Activated CD8-positive, alpha-beta T cell treated with anti-CD3 and anti-CD28 coated beads for 36 hours (primary cell): Measurements from ENCODE around the gene KRT73. TPM values are rescaled to one million over a fixed set of nuclear protein-coding genes. Genes with fewer than 3 reads are reported as not detected.

Experiments used
- ATAC-seq: fragments of 200-7000 bp; cut with Tn5 transposase; one replicate; pipeline ENCODE4 v1.10.0; 2021; ENCODE audit warnings: mild to moderate bottlenecking, moderate library complexity
- CTCF ChIA-PET: fragments of 350-600 bp; sonication (Branson Sonifier 250); formaldehyde crosslinking; loops from one replicate; lab custom pipeline; 2021; ENCODE audit warnings: antibody characterized with exemption; lab: Charles Lee
- POLR2A ChIA-PET: fragments of 350-600 bp; sonication (Branson Sonifier 250); formaldehyde crosslinking; loops from one replicate; lab custom pipeline; 2021; ENCODE audit warnings: antibody characterized with exemption; lab: Charles Lee
- DNase-seq: peaks from one replicate; pipeline ENCODE4 v3.0.0-alpha.2; 2020
- H3K27ac Mint-ChIP-seq: one replicate; pipeline ENCODE4 v1.8.0; 2021; ENCODE audit warnings: mild to moderate bottlenecking, mixed read lengths
- H3K27me3 Mint-ChIP-seq: one replicate; pipeline ENCODE4 v1.8.0; 2021; ENCODE audit warnings: mixed read lengths
- H3K36me3 Mint-ChIP-seq: one replicate; pipeline ENCODE4 v1.8.0; 2021; ENCODE audit warnings: low read depth, mixed read lengths
- H3K4me1 Mint-ChIP-seq: one replicate; pipeline ENCODE4 v1.8.0; 2021; ENCODE audit warnings: low read depth, mixed read lengths
- H3K4me3 Mint-ChIP-seq: one replicate; pipeline ENCODE4 v1.8.0; 2021; ENCODE audit warnings: mild to moderate bottlenecking, moderate library complexity, mixed read lengths
- H3K9me3 Mint-ChIP-seq: one replicate; pipeline ENCODE4 v1.8.0; 2021; ENCODE audit warnings: mixed read lengths
- CTCF ChIP-seq: fragments of 200-600 bp; IDR thresholded peaks from one replicate; pipeline ENCODE4 v1.8.0; 2022; ENCODE audit warnings: antibody characterized with exemption, mild to moderate bottlenecking
- intact Hi-C: fragments of 100-400 bp; cut with micrococcal nuclease; formaldehyde crosslinking; loops from one replicate; pipeline ENCODE4 v1.10.0; 2022
- total RNA-seq, 2 experiments: library from RNA; stranded (reverse); gene quantifications; one replicate each; pipeline ENCODE4 v1.2.3, GENCODE V29; 2021

Gene KRT73
- total RNA-seq, 2 experiments from 2014 or later: 0.20 TPM; not detected in 1

GRCh38 chr12:52577316-52577715 lies 41.0 kb downstream of the KRT73 start:
- H3K4me3 Mint-ChIP-seq: no peak overlapping the region
- no peak for ATAC-seq
- ChIA-PET POLR2A (interaction anchor here (1.4 kb wide), 1 partner anchor 283 kb away, joined by 3 read pairs; no protein-coding TSS in a partner anchor), CTCF (interaction anchor here (0.7 to 17.8 kb wide), 2 partner anchors 8 to 300 kb away, joined by 3 to 325 read pairs; no protein-coding TSS in a partner anchor)
- H3K36me3 Mint-ChIP-seq: no peaks in the 10 kb centered on the region
- no peak overlapping the region for H3K27ac Mint-ChIP-seq
- peaks cover 6% of the 10 kb centered on the region for H3K27me3 Mint-ChIP-seq
- peaks cover 4% of the 10 kb centered on the region for H3K4me1 Mint-ChIP-seq
- no peak for TF ChIP-seq CTCF
- intact Hi-C loops: no loop called here
- no peaks in the 10 kb centered on the region for H3K9me3 Mint-ChIP-seq
- no peak for DNase-seq

- Mint-ChIP-seq H3K9me3 (no peaks in the 10 kb centered on the region), H3K27ac (no peak overlapping the region), H3K4me1 (peaks cover 4% of the 10 kb centered on the region), H3K36me3 (no peaks in the 10 kb centered on the region), H3K4me3 (no peak overlapping the region), H3K27me3 (peaks cover 6% of the 10 kb centered on the region)
- intact Hi-C loops: no loop called here
- no peak for TF ChIP-seq CTCF
- DNase-seq (no peak), ATAC-seq (no peak)
- ChIA-PET POLR2A (interaction anchor here (1.4 kb wide), 1 partner anchor 284 kb away, joined by 3 read pairs; no protein-coding TSS in a partner anchor), CTCF (interaction anchor here (17.8 kb wide), 1 partner anchor 301 kb away, joined by 325 read pairs; no protein-coding TSS in a partner anchor)
These were observed 42.4 kb downstream of the KRT73 start for GRCh38 chr12:52575948-52576347.

GRCh38 chr12:52575256-52575655 lies 43.1 kb downstream of the KRT73 start:
- Mint-ChIP-seq H3K27me3 (peaks cover 6% of the 10 kb centered on the region), H3K9me3 (no peaks in the 10 kb centered on the region), H3K4me1 (peaks cover 2% of the 10 kb centered on the region), H3K4me3 (no peak overlapping the region), H3K36me3 (no peaks in the 10 kb centered on the region), H3K27ac (no peak overlapping the region)
- DNase-seq: no peak
- TF ChIP-seq CTCF: no peak
- ChIA-PET CTCF (interaction anchor here (1.2 to 17.8 kb wide), 2 partner anchors 11 to 302 kb away, joined by 4 to 325 read pairs; no protein-coding TSS in a partner anchor), POLR2A (no interaction called here)
- no peak for ATAC-seq
- intact Hi-C loops: no loop called here

GRCh38 chr12:52573743-52574142 lies 44.6 kb downstream of the KRT73 start, which contains the start of gene KRT74:
KRT74 (minus strand) TSS chr12:52573843; CDS start chr12:52573777, 66 bp downstream.
- Mint-ChIP-seq H3K9me3 (no peaks in the 10 kb centered on the region), H3K4me1 (no peaks in the 10 kb centered on the region), H3K4me3 (no peak within 1 kb of the TSS), H3K36me3 (no peaks in the 10 kb centered on the region), H3K27ac (no peak within 1 kb of the TSS), H3K27me3 (peaks cover 8% of the 10 kb centered on the region)
- CTCF ChIA-PET: interaction anchor here (1.2 to 17.8 kb wide), 3 partner anchors 8 to 303 kb away, joined by 4 to 325 read pairs (median 7); no protein-coding TSS in a partner anchor
- TF ChIP-seq CTCF: no peak
- DNase-seq (no peak), ATAC-seq (no peak)
- POLR2A ChIA-PET: interaction anchor here (1.1 kb wide), 1 partner anchor 49 kb away, joined by 3 read pairs; no protein-coding TSS in a partner anchor
- intact Hi-C loops: no loop called here

GRCh38 chr12:52573306-52573705 lies 45.1 kb downstream of the KRT73 start:
- H3K36me3 Mint-ChIP-seq: no peaks in the 10 kb centered on the region
- H3K4me3 Mint-ChIP-seq: no peak overlapping the region
- no peak overlapping the region for H3K27ac Mint-ChIP-seq
- H3K4me1 Mint-ChIP-seq: no peaks in the 10 kb centered on the region
- DNase-seq (no peak), ATAC-seq (no peak)
- no peaks in the 10 kb centered on the region for H3K9me3 Mint-ChIP-seq
- H3K27me3 Mint-ChIP-seq: peaks cover 8% of the 10 kb centered on the region
- CTCF ChIA-PET: interaction anchor here (1.2 to 17.8 kb wide), 2 partner anchors 9 to 304 kb away, joined by 7 to 325 read pairs; no protein-coding TSS in a partner anchor
- intact Hi-C loops: no loop called here
- TF ChIP-seq CTCF: no peak
- POLR2A ChIA-PET: interaction anchor here (1.1 kb wide), 1 partner anchor 48 kb away, joined by 3 read pairs; no protein-coding TSS in a partner anchor
